Caco-2 (cell line): ENCODE data around the gene DLGAP3. TPM values are rescaled to one million over a fixed set of nuclear protein-coding genes. Genes with fewer than 3 reads are reported as not detected.

ENCODE experiments used
- BruUV-seq: library from RNA; stranded (reverse); fragments of 400-500 nt; replicated peaks from 2 replicates; lab custom pipeline; 2021; lab: Mats Ljungman, UMichigan
- CTCF ChIA-PET: fragments of 300-600 bp; sonication (Branson Sonifier 250); formaldehyde crosslinking; loops from one replicate; lab custom pipeline; 2022; ENCODE audit warnings: antibody characterized with exemption; lab: Charles Lee
- POLR2A ChIA-PET: fragments of 300-600 bp; sonication (Branson Sonifier 250); formaldehyde crosslinking; loops from one replicate; lab custom pipeline; 2022; ENCODE audit warnings: antibody characterized with exemption; lab: Charles Lee
- DNase-seq, 2 experiments: peaks; one replicate each; pipeline versions ENCODE4 v3.0.0 to v3.0.0-alpha.2; 2020 to 2022
- H3K27me3 ChIP-seq: replicated peaks from 2 replicates; pipeline ENCODE4 v1.6.0; 2011; ENCODE audit warnings: low read length; ENCODE audit not compliant: control insufficient read depth, insufficient read depth
- H3K36me3 ChIP-seq: 2 replicates; pipeline ENCODE4 v1.5.1; 2011; ENCODE audit warnings: low read length; ENCODE audit not compliant: control insufficient read depth, insufficient read depth
- H3K4me1 ChIP-seq: fragments of 250-450 bp; sonication (Bioruptor Pico); 2 replicates; pipeline ENCODE4 v1.5.1; 2020; ENCODE audit warnings: mild to moderate bottlenecking
- H3K4me3 ChIP-seq: 2 replicates; pipeline ENCODE4 v1.5.1; 2011; ENCODE audit warnings: low read depth, mild to moderate bottlenecking, control low read depth, low read length
- H3K9me3 ChIP-seq: fragments of 250-450 bp; sonication (Bioruptor Pico); 2 replicates; pipeline ENCODE4 v1.5.1; 2020; ENCODE audit warnings: mild to moderate bottlenecking, moderate library complexity
- H3K27ac Mint-ChIP-seq: one replicate; pipeline ENCODE4 v1.8.0; 2022; ENCODE audit warnings: mixed read lengths; ENCODE audit not compliant: unreplicated experiment
- H3K27me3 Mint-ChIP-seq: one replicate; pipeline ENCODE4 v1.8.0; 2022; ENCODE audit warnings: mixed read lengths; ENCODE audit not compliant: insufficient read depth, unreplicated experiment
- H3K36me3 Mint-ChIP-seq: one replicate; pipeline ENCODE4 v1.8.0; 2022; ENCODE audit warnings: mild to moderate bottlenecking, mixed read lengths; ENCODE audit not compliant: insufficient read depth, unreplicated experiment
- H3K4me1 Mint-ChIP-seq: one replicate; pipeline ENCODE4 v1.8.0; 2022; ENCODE audit warnings: low read depth, mixed read lengths; ENCODE audit not compliant: unreplicated experiment
- H3K4me3 Mint-ChIP-seq: one replicate; pipeline ENCODE4 v1.8.0; 2022; ENCODE audit warnings: mild to moderate bottlenecking, moderate library complexity, mixed read lengths; ENCODE audit not compliant: unreplicated experiment
- H3K9me3 Mint-ChIP-seq: one replicate; pipeline ENCODE4 v1.8.0; 2022; ENCODE audit warnings: mixed read lengths; ENCODE audit not compliant: unreplicated experiment
- CTCF ChIP-seq, 2 experiments: fragments of 200-600 bp in 1 of 2; IDR thresholded peaks; 1 replicate in 1 of 2; 2 replicates in 1 of 2; pipeline versions ENCODE4 v1.5.1 to v1.8.0; 2011 to 2022; ENCODE audit warnings: antibody characterized with exemption in 1 of 2, control low read depth in 1 of 2, inconsistent platforms in 1 of 2, low read depth in 1 of 2, low read length in 1 of 2, mild to moderate bottlenecking in 1 of 2, moderate library complexity in 1 of 2; ENCODE audit not compliant: insufficient read depth in 1 of 2, severe bottlenecking in 1 of 2, unreplicated experiment in 1 of 2
- intact Hi-C: fragments of 100-400 bp; cut with micrococcal nuclease; formaldehyde crosslinking; loops from one replicate; pipeline ENCODE4 v1.10.0; 2022; ENCODE audit not compliant: unreplicated experiment
- total RNA-seq: library from RNA; stranded (reverse); gene quantifications from 2 replicates; pipeline ENCODE4 v1.2.3, GENCODE V29; 2022

DLGAP3 gene
- total RNA-seq, 1 experiment from 2014 or later = 0.16 TPM

- intact Hi-C loops = no loop called here
- Mint-ChIP-seq H3K9me3 (no peaks in the 10 kb centered on the region), H3K27me3 (peaks cover 29% of the 10 kb centered on the region), H3K27ac (no peak overlapping the region), H3K4me3 (no peak overlapping the region), H3K4me1 (no peaks in the 10 kb centered on the region), H3K36me3 (no peaks in the 10 kb centered on the region)
- Histone ChIP-seq H3K36me3 (no peaks in the 10 kb centered on the region), H3K4me1 (no peaks in the 10 kb centered on the region), H3K4me3 (no peak overlapping the region), H3K27me3 (no peaks in the 10 kb centered on the region), H3K9me3 (no peaks in the 10 kb centered on the region)
- BruUV-seq = no TSS peak
- ChIA-PET CTCF (no interaction called here), POLR2A (no interaction called here)
- no peak for DNase-seq
- no peak for TF ChIP-seq CTCF (IDR thresholded peaks at IDR 0.05; ENCODE audit: insufficient read depth in 1 of 2, low read depth in 1 of 2, low read length in 1 of 2, severe bottlenecking in 1 of 2, unreplicated experiment in 1 of 2)
Observed at GRCh38 chr1:34898330-34898761, 31.1 kb downstream of the DLGAP3 start.

GRCh38 chr1:34896612-34897011 lies 32.8 kb downstream of the DLGAP3 start:
- H3K27me3 Mint-ChIP-seq = peaks cover 20% of the 10 kb centered on the region

GRCh38 chr1:34889705-34890104 lies 39.7 kb downstream of the DLGAP3 start:
- POLR2A ChIA-PET = no interaction called here
- Histone ChIP-seq H3K4me3 (no peak overlapping the region), H3K4me1 (no peaks in the 10 kb centered on the region), H3K36me3 (no peaks in the 10 kb centered on the region), H3K9me3 (no peaks in the 10 kb centered on the region), H3K27me3 (no peaks in the 10 kb centered on the region)
- CTCF ChIA-PET = no interaction called here
- BruUV-seq = no TSS peak
- H3K4me1 Mint-ChIP-seq = no peaks in the 10 kb centered on the region
- H3K4me3 Mint-ChIP-seq = no peak overlapping the region
- no peak for TF ChIP-seq CTCF (IDR thresholded peaks at IDR 0.05; ENCODE audit: insufficient read depth in 1 of 2, low read depth in 1 of 2, low read length in 1 of 2, severe bottlenecking in 1 of 2, unreplicated experiment in 1 of 2)
- H3K36me3 Mint-ChIP-seq = no peaks in the 10 kb centered on the region
- no peak overlapping the region for H3K27ac Mint-ChIP-seq
- no peak for DNase-seq
- peaks cover 6% of the 10 kb centered on the region for H3K27me3 Mint-ChIP-seq
- H3K9me3 Mint-ChIP-seq = peaks cover 11% of the 10 kb centered on the region
- intact Hi-C loops = no loop called here

More at GRCh38 chr1:34896612-34897011, 32.8 kb downstream of the DLGAP3 start:
- no peaks in the 10 kb centered on the region for H3K4me1 Mint-ChIP-seq
- Histone ChIP-seq H3K4me3 (no peak overlapping the region), H3K4me1 (no peaks in the 10 kb centered on the region), H3K9me3 (no peaks in the 10 kb centered on the region), H3K27me3 (no peaks in the 10 kb centered on the region), H3K36me3 (no peaks in the 10 kb centered on the region)
- CTCF ChIA-PET = no interaction called here
- no peak for DNase-seq
- intact Hi-C loops = no loop called here
- H3K9me3 Mint-ChIP-seq = peaks cover 9% of the 10 kb centered on the region
- TF ChIP-seq CTCF (IDR thresholded peaks at IDR 0.05; ENCODE audit: insufficient read depth in 1 of 2, low read depth in 1 of 2, low read length in 1 of 2, severe bottlenecking in 1 of 2, unreplicated experiment in 1 of 2) = no peak
- POLR2A ChIA-PET = no interaction called here
- H3K27ac Mint-ChIP-seq = no peak overlapping the region
- BruUV-seq = no TSS peak
- H3K4me3 Mint-ChIP-seq = no peak overlapping the region
- H3K36me3 Mint-ChIP-seq = no peaks in the 10 kb centered on the region
